ENCODE data around the gene MTCH2. TPM values are rescaled to one million over a fixed set of nuclear protein-coding genes. Genes with fewer than 3 reads are reported as not detected.
"Not testable (repeated sequence)": the region's sequence is repeated elsewhere in the genome, so short reads cannot be mapped to it uniquely, and the experiment has no call there.

Gene MTCH2
- total RNA-seq, 1 donor from 2014 or later, result 65.7 TPM

GRCh38 chr11:47636331-47636730 lies 6.0 kb downstream of the MTCH2 start:
- not testable (repeated sequence) for DNase-seq (ENCODE audit: low spot score)

- no peak for DNase-seq (ENCODE audit: low spot score)
Observed at GRCh38 chr11:47631473-47631872, 10.9 kb downstream of the MTCH2 start.

- no peak for DNase-seq (ENCODE audit: low spot score)
Observed at GRCh38 chr11:47628026-47628425, 14.3 kb downstream of the MTCH2 start.

GRCh38 chr11:47626234-47626633 lies 16.1 kb downstream of the MTCH2 start:
- no peak for DNase-seq (ENCODE audit: low spot score)

GRCh38 chr11:47620836-47621378 lies 21.5 kb downstream of the MTCH2 start:
- DNase-seq (ENCODE audit: low spot score), result no peak

GRCh38 chr11:47617417-47617809 lies 24.9 kb downstream of the MTCH2 start:
- no peak for DNase-seq (ENCODE audit: low spot score)

GRCh38 chr11:47616726-47617416 lies 25.5 kb downstream of the MTCH2 start:
- peak; percentile 70 for DNase-seq (ENCODE audit: low spot score)

GRCh38 chr11:47615249-47615648 lies 27.1 kb downstream of the MTCH2 start:
- no peak for DNase-seq (ENCODE audit: low spot score)

GRCh38 chr11:47611348-47611794 lies 31.0 kb downstream of the MTCH2 start:
- DNase-seq (ENCODE audit: low spot score), result no peak

- no peak for DNase-seq (ENCODE audit: low spot score)
Observed at GRCh38 chr11:47609675-47610074, 32.7 kb downstream of the MTCH2 start.

- peak; percentile 45 for DNase-seq (ENCODE audit: low spot score)
Observed at GRCh38 chr11:47607380-47607779, 35.0 kb downstream of the MTCH2 start.

- no peak for DNase-seq (ENCODE audit: low spot score)
Observed at GRCh38 chr11:47606731-47607130, 35.6 kb downstream of the MTCH2 start.

- DNase-seq (ENCODE audit: low spot score), result no peak
Observed at GRCh38 chr11:47605921-47606320, 36.4 kb downstream of the MTCH2 start.

- no peak for DNase-seq (ENCODE audit: low spot score)
Observed at GRCh38 chr11:47603295-47603694, 39.1 kb downstream of the MTCH2 start.

- DNase-seq (ENCODE audit: low spot score), result no peak
Observed at GRCh38 chr11:47599902-47600301, 42.5 kb downstream of the MTCH2 start.

- DNase-seq (ENCODE audit: low spot score), result no peak
Observed at GRCh38 chr11:47595967-47596366, 46.4 kb downstream of the MTCH2 start.

- no peak for DNase-seq (ENCODE audit: low spot score)
Observed at GRCh38 chr11:47595029-47595428, 47.3 kb downstream of the MTCH2 start.

GRCh38 chr11:47593934-47594855 lies 48.2 kb downstream of the MTCH2 start, which contains the start of gene C1QTNF4:
C1QTNF4 (minus strand) TSS chr11:47594411; CDS start chr11:47590810, 3,601 bp downstream.
- DNase-seq (ENCODE audit: low spot score), result no peak

GRCh38 chr11:47593492-47593933 lies 48.8 kb downstream of the MTCH2 start:
- no peak for DNase-seq (ENCODE audit: low spot score)

- DNase-seq (ENCODE audit: low spot score), result no peak
Observed at GRCh38 chr11:47592970-47593369, 49.4 kb downstream of the MTCH2 start.

- DNase-seq (ENCODE audit: low spot score), result no peak
Observed at GRCh38 chr11:47592251-47592650, 50.1 kb downstream of the MTCH2 start.

- DNase-seq (ENCODE audit: low spot score), result no peak
Observed at GRCh38 chr11:47591764-47592163, 50.6 kb downstream of the MTCH2 start.
